ENCODE data around the gene STH. TPM values are rescaled to one million over a fixed set of nuclear protein-coding genes. Genes with fewer than 3 reads are reported as not detected.
A peak's percentile ranks its signal among the peaks of the same experiment; 100 is the strongest.

STH gene
- polyA plus RNA-seq, 2 of the 4 experiments (the other 2 are of a cell fraction), result not detected

DNA sequence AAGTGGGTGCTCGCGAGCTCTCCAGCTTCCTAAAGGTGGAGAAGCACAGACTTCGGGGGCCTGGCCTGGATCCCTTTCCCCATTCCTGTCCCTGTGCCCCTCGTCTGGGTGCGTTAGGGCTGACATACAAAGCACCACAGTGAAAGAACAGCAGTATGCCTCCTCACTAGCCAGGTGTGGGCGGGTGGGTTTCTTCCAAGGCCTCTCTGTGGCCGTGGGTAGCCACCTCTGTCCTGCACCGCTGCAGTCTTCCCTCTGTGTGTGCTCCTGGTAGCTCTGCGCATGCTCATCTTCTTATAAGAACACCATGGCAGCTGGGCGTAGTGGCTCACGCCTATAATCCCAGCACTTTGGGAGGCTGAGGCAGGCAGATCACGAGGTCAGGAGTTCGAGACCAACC lies 1.9 kb upstream of the STH start (continued):
- TF ChIP-seq, protein P1, sequence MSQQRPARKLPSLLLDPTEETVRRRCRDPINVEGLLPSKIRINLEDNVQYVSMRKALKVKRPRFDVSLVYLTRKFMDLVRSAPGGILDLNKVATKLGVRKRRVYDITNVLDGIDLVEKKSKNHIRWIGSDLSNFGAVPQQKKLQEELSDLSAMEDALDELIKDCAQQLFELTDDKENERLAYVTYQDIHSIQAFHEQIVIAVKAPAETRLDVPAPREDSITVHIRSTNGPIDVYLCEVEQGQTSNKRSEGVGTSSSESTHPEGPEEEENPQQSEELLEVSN (IDR thresholded peaks at IDR 0.05; ENCODE audit: borderline replicate concordance, low read depth), result no peak
- no peak for TF ChIP-seq ZNF302 (CRISPR knock-in tag; IDR thresholded peaks at IDR 0.05)
- TF ChIP-seq MAFK (IDR thresholded peaks at IDR 0.05; ENCODE audit: partially characterized antibody), result no peak
- TF ChIP-seq ESRRA (IDR thresholded peaks at IDR 0.05; ENCODE audit: borderline replicate concordance, low read length), result no peak
- TF ChIP-seq PHF8 (IDR thresholded peaks at IDR 0.05; ENCODE audit: borderline replicate concordance, low read depth), result no peak
- TF ChIP-seq, protein P2, sequence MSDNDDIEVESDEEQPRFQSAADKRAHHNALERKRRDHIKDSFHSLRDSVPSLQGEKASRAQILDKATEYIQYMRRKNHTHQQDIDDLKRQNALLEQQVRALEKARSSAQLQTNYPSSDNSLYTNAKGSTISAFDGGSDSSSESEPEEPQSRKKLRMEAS (IDR thresholded peaks at IDR 0.05), result no peak
- TF ChIP-seq HOXB13 (CRISPR knock-in tag; IDR thresholded peaks at IDR 0.05; ENCODE audit: low read depth), result no peak

DNA sequence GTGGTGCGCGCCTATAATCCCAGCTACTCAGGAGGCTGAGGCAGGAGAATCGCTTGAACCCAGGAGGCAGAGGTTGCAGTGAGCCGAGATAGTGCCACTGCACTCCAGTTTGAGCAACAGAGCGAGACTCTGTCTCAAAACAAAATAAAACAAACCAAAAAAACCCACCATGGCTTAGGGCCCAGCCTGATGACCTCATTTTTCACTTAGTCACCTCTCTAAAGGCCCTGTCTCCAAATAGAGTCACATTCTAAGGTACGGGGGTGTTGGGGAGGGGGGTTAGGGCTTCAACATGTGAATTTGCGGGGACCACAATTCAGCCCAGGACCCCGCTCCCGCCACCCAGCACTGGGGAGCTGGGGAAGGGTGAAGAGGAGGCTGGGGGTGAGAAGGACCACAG lies 1.4 kb upstream of the STH start:
- Histone ChIP-seq H3K9me3 (no peaks in the 10 kb centered on the region), H3K4me3 (no peak overlapping the region), H3K4me2 (no peak overlapping the region), H3K27ac (0 out of 6 replicates have a peak overlapping the region, but pooled peaks of 1 of the 2 experiments have one; percentile 14), H3K4me1 (0 out of 3 replicates have a peak, but pooled peaks cover under 1% of the 10 kb centered on the region)
- ChIA-PET CTCF (interaction anchor here (1.2 to 9.0 kb wide), 5 partner anchors 12 to 357 kb away, joined by 3 to 186 read pairs (median 5); no protein-coding TSS in a partner anchor), POLR2A (no interaction called here)
- WGBS (ENCODE audit: missing lambda C conversion rate), result 74% methylated on average over 9 of the region's 9 CpGs
- DNase-seq (ENCODE audit: low read depth in 1 of 2, low spot score in 1 of 2) (no peak), ATAC-seq (no peak), FAIRE-seq (no peak)
- TF ChIP-seq, protein P3, sequence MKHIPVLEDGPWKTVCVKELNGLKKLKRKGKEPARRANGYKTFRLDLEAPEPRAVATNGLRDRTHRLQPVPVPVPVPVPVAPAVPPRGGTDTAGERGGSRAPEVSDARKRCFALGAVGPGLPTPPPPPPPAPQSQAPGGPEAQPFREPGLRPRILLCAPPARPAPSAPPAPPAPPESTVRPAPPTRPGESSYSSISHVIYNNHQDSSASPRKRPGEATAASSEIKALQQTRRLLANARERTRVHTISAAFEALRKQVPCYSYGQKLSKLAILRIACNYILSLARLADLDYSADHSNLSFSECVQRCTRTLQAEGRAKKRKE (CRISPR knock-in tag; IDR thresholded peaks at IDR 0.05; ENCODE audit: low read depth), result no peak
- TF ChIP-seq CEBPB (IDR thresholded peaks at IDR 0.05), result no peak

DNA sequence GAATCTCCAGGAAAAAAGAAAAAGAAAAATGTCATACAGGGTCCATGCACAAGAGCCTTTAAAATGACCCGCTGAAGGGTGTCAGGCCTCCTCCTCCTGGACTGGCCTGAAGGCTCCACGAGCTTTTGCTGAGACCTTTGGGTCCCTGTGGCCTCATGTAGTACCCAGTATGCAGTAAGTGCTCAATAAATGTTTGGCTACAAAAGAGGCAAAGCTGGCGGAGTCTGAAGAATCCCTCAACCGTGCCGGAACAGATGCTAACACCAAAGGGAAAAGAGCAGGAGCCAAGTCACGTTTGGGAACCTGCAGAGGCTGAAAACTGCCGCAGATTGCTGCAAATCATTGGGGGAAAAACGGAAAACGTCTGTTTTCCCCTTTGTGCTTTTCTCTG lies 845 bp downstream of the STH start:
- no peak overlapping the region for H3K4me2 ChIP-seq
- CTCF ChIA-PET, result interaction anchor here (0.5 to 9.0 kb wide), 9 partner anchors 15 to 739 kb away, joined by 3 to 186 read pairs (median 23); partner anchors contain the start of gene KANSL1
- POLR2A ChIA-PET, result no interaction called here
- TF ChIP-seq ESRRA (IDR thresholded peaks at IDR 0.05; ENCODE audit: borderline replicate concordance, low read length), result no peak
- TF ChIP-seq, protein P2 (IDR thresholded peaks at IDR 0.05), result no peak
- no peak for TF ChIP-seq HDAC2 (IDR thresholded peaks at IDR 0.05)
- no peak for TF ChIP-seq EHF (CRISPR knock-in tag; IDR thresholded peaks at IDR 0.05)
- TF ChIP-seq, protein P4, sequence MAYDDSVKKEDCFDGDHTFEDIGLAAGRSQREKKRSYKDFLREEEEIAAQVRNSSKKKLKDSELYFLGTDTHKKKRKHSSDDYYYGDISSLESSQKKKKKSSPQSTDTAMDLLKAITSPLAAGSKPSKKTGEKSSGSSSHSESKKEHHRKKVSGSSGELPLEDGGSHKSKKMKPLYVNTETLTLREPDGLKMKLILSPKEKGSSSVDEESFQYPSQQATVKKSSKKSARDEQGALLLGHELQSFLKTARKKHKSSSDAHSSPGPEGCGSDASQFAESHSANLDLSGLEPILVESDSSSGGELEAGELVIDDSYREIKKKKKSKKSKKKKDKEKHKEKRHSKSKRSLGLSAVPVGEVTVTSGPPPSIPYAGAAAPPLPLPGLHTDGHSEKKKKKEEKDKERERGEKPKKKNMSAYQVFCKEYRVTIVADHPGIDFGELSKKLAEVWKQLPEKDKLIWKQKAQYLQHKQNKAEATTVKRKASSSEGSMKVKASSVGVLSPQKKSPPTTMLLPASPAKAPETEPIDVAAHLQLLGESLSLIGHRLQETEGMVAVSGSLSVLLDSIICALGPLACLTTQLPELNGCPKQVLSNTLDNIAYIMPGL (CRISPR knock-in tag; IDR thresholded peaks at IDR 0.05; ENCODE audit: borderline replicate concordance), result no peak
- no peak for TF ChIP-seq POLR2A (IDR thresholded peaks at IDR 0.05; ENCODE audit: low read length)
- TF ChIP-seq RCOR1 (IDR thresholded peaks at IDR 0.05; ENCODE audit: low read depth, low read length), result no peak
- TF ChIP-seq JUN (IDR thresholded peaks at IDR 0.05), result no peak
- TF ChIP-seq RAD21 (conservative IDR thresholded peaks at IDR 0.05 in 1 of 2, IDR thresholded peaks at IDR 0.05 in 1 of 2), result no peak
- TF ChIP-seq MYC (IDR thresholded peaks at IDR 0.05; ENCODE audit: borderline replicate concordance, low read length), result no peak
- TF ChIP-seq KDM1A (IDR thresholded peaks at IDR 0.05; ENCODE audit: low read depth), result no peak
- TF ChIP-seq HEYL (CRISPR knock-in tag; IDR thresholded peaks at IDR 0.05), result no peak
- no peak for TF ChIP-seq RARB (CRISPR knock-in tag; IDR thresholded peaks at IDR 0.05)
- H3K4me1 ChIP-seq, result peaks cover 15% of the 10 kb centered on the region
- DNase-seq (ENCODE audit: low read depth in 1 of 2, low spot score in 1 of 2), result no peak
- 67% methylated on average over 9 of the region's 9 CpGs for WGBS (ENCODE audit: missing lambda C conversion rate)
- ATAC-seq, result no peak
- H3K9me3 ChIP-seq, result no peaks in the 10 kb centered on the region
- no peak overlapping the region for H3K4me3 ChIP-seq
- H3K27ac ChIP-seq, result no peak overlapping the region
- no peak for FAIRE-seq

Measured in A549 (cell line).